Suprapubic skin (tissue), 4 donors: ENCODE results near the gene MAP2K3.

Experiments
- CTCF ChIP-seq, 2 donors: fragments of 200-600 bp in 1 of 2; fragments of 450-650 bp in 1 of 2; sonication (generic) in 1 of 2; IDR thresholded peaks; one replicate each; pipeline ENCODE4 v1.5.1; 2016 to 2019; ENCODE audit warnings: antibody characterized with exemption in 2 of 2, mild to moderate bottlenecking in 1 of 2, moderate library complexity in 1 of 2
- EP300 ChIP-seq: sonication (generic); formaldehyde crosslinking; IDR thresholded peaks from one replicate; pipeline ENCODE4 v1.6.1; 2017; ENCODE audit warnings: antibody characterized with exemption
- POLR2A ChIP-seq, 2 donors: fragments of 450-650 bp; IDR thresholded peaks; one replicate each; pipeline ENCODE4 v1.6.1; 2017; ENCODE audit warnings: antibody characterized with exemption in 2 of 2, mild to moderate bottlenecking in 2 of 2, moderate library complexity in 2 of 2
- POLR2AphosphoS5 ChIP-seq, 3 donors: sonication (generic); formaldehyde crosslinking; IDR thresholded peaks; one replicate each; pipeline ENCODE4 v1.6.1; 2017; ENCODE audit warnings: antibody characterized with exemption in 3 of 3

DNA sequence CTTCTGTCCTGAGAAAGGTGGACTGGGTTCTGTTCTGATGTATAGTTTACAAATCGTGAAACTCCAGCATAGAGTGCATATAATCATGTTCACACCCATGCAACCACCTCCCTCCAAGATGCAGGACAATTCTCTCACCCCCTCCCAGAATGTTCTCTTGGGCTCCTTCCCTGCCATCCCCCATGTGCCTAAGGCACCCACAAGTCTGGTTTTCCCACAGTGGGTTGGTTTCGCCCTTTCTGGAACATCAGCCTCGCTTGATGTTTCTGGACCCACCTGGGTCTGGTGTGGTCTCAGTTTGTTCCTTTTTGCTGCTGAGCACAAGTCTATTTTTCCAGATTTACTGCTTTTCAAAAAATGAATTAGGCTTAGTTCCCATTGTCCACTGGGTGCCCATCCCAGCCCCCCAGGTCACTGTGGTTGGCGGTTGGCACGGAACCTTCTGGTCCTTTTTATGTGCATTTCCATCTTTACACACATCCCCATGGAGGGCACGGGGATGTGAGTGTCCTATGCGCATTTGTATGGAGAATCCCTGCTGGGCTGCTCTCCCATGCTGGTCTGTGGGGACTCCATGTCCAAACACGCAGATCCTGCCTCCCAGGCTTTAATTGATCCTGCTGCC, 19.0 kb downstream of the MAP2K3 start:
- TF ChIP-seq CTCF (IDR thresholded peaks at IDR 0.05) (no peak), EP300 (no peak), POLR2AphosphoS5 (IDR thresholded peaks at IDR 0.05) (no peak), POLR2A (IDR thresholded peaks at IDR 0.05) (no peak)
